Suprapubic skin (tissue), 4 donors: ENCODE results near the gene GRAMD1A. TPM values are rescaled to one million over a fixed set of nuclear protein-coding genes. Genes with fewer than 3 reads are reported as not detected.
A peak's percentile ranks its signal among the peaks of the same experiment; 100 is the strongest.

Experiments used
- DNase-seq, 2 donors: peaks; one replicate each; pipeline ENCODE4 v3.0.0-alpha.2; 2019; ENCODE audit warnings: low spot score in 2 of 2
- H3K27ac ChIP-seq: fragments of 200-600 bp; sonication (generic); one replicate; pipeline ENCODE4 v1.5.1; 2019
- H3K27me3 ChIP-seq: fragments of 200-600 bp; sonication (generic); one replicate; pipeline ENCODE4 v1.5.1; 2019
- H3K36me3 ChIP-seq: fragments of 200-600 bp; sonication (generic); one replicate; pipeline ENCODE4 v1.5.1; 2019
- H3K4me1 ChIP-seq: fragments of 200-600 bp; sonication (generic); one replicate; pipeline ENCODE4 v1.5.1; 2019
- H3K4me3 ChIP-seq: fragments of 200-600 bp; sonication (generic); one replicate; pipeline ENCODE4 v1.5.1; 2019; ENCODE audit warnings: mild to moderate bottlenecking
- H3K9me3 ChIP-seq: fragments of 200-600 bp; sonication (generic); one replicate; pipeline ENCODE4 v1.5.1; 2019
- CTCF ChIP-seq, 2 donors: fragments of 200-600 bp in 1 of 2; fragments of 450-650 bp in 1 of 2; sonication (generic) in 1 of 2; IDR thresholded peaks; one replicate each; pipeline ENCODE4 v1.5.1; 2016 to 2019; ENCODE audit warnings: antibody characterized with exemption in 2 of 2, mild to moderate bottlenecking in 1 of 2, moderate library complexity in 1 of 2
- EP300 ChIP-seq: sonication (generic); formaldehyde crosslinking; IDR thresholded peaks from one replicate; pipeline ENCODE4 v1.6.1; 2017; ENCODE audit warnings: antibody characterized with exemption
- POLR2A ChIP-seq, 2 donors: fragments of 450-650 bp; IDR thresholded peaks; one replicate each; pipeline ENCODE4 v1.6.1; 2017; ENCODE audit warnings: antibody characterized with exemption in 2 of 2, mild to moderate bottlenecking in 2 of 2, moderate library complexity in 2 of 2
- POLR2AphosphoS5 ChIP-seq, 3 donors: sonication (generic); formaldehyde crosslinking; IDR thresholded peaks; one replicate each; pipeline ENCODE4 v1.6.1; 2017; ENCODE audit warnings: antibody characterized with exemption in 3 of 3
- WGBS: methylation state at CpG from one replicate; pipeline ENCODE4 v1.1.5; 2018; 5-methylcytosine and 5-hydroxymethylcytosine counted together
- total RNA-seq, 4 donors: library from RNA; depleted of rRNA; stranded (reverse); fragments of >200 nt; gene quantifications; one replicate each; pipeline ENCODE4 v1.1.0, GENCODE V29; 2016

Gene GRAMD1A
- total RNA-seq, 4 donors from 2014 or later: 16.3 to 38.7 (median 20.8) TPM

- no peaks in the 10 kb centered on the region for H3K27me3 ChIP-seq
- no peaks in the 10 kb centered on the region for H3K9me3 ChIP-seq
- WGBS: 94% methylated on average over 10 of the region's 17 CpGs
- no peak for DNase-seq
- H3K4me3 ChIP-seq: no peak overlapping the region
- H3K4me1 ChIP-seq: peaks cover 21% of the 10 kb centered on the region
- H3K27ac ChIP-seq: no peak overlapping the region
- H3K36me3 ChIP-seq: peaks cover 6% of the 10 kb centered on the region
- TF ChIP-seq POLR2AphosphoS5 (IDR thresholded peaks at IDR 0.05) (no peak), CTCF (IDR thresholded peaks at IDR 0.05) (no peak), POLR2A (IDR thresholded peaks at IDR 0.05) (no peak), EP300 (no peak)
These were observed 33.9 kb downstream of the GRAMD1A start for GRCh38 chr19:35034005-35034502.

GRCh38 chr19:35034588-35035382, 34.7 kb downstream of the GRAMD1A start:
- Histone ChIP-seq H3K9me3 (no peaks in the 10 kb centered on the region), H3K27ac (no peak overlapping the region), H3K4me3 (no peak overlapping the region), H3K36me3 (peaks cover 6% of the 10 kb centered on the region), H3K27me3 (peaks cover 1% of the 10 kb centered on the region), H3K4me1 (peaks cover 20% of the 10 kb centered on the region)
- DNase-seq: no peak
- TF ChIP-seq CTCF (IDR thresholded peaks at IDR 0.05): no peak
- TF ChIP-seq POLR2AphosphoS5 (IDR thresholded peaks at IDR 0.05): no peak
- no peak for TF ChIP-seq POLR2A (IDR thresholded peaks at IDR 0.05)
- TF ChIP-seq EP300: no peak
- 78% methylated on average over 17 of the region's 17 CpGs for WGBS

- 57% methylated on average over 11 of the region's 13 CpGs for WGBS
- no peak overlapping the region for H3K4me3 ChIP-seq
- H3K4me1 ChIP-seq: peaks cover 30% of the 10 kb centered on the region
- TF ChIP-seq CTCF (IDR thresholded peaks at IDR 0.05) (no peak), EP300 (no peak), POLR2AphosphoS5 (IDR thresholded peaks at IDR 0.05) (no peak), POLR2A (IDR thresholded peaks at IDR 0.05) (no peak)
- peaks cover 6% of the 10 kb centered on the region for H3K36me3 ChIP-seq
- no peak for DNase-seq
- peaks cover 5% of the 10 kb centered on the region for H3K27me3 ChIP-seq
- H3K9me3 ChIP-seq: no peaks in the 10 kb centered on the region
- no peak overlapping the region for H3K27ac ChIP-seq
These were observed 37.8 kb downstream of the GRAMD1A start for GRCh38 chr19:35037716-35038622.

- H3K4me1 ChIP-seq: peaks cover 30% of the 10 kb centered on the region
- H3K9me3 ChIP-seq: no peaks in the 10 kb centered on the region
- TF ChIP-seq CTCF (IDR thresholded peaks at IDR 0.05) (no peak), POLR2AphosphoS5 (IDR thresholded peaks at IDR 0.05) (no peak)
- 60% methylated on average over 13 of the region's 17 CpGs for WGBS
- no peak overlapping the region for H3K4me3 ChIP-seq
- H3K27ac ChIP-seq: peak overlapping the region; percentile 10
- peaks cover under 1% of the 10 kb centered on the region for H3K36me3 ChIP-seq
- H3K27me3 ChIP-seq: peaks cover 5% of the 10 kb centered on the region
- no peak for DNase-seq
These were observed 38.7 kb downstream of the GRAMD1A start for GRCh38 chr19:35038623-35039512.
